Keratinocyte (primary cell): ENCODE results near the gene AQP5.
A peak's percentile ranks its signal among the peaks of the same experiment; 100 is the strongest.

Source experiments
- CTCF ChIP-seq, 3 experiments: IDR thresholded peaks in 1 of 3; conservative IDR thresholded peaks in 1 of 3; optimal IDR thresholded peaks in 1 of 3; 2 replicates in 2 of 3; 3 replicates in 1 of 3; pipeline versions ENCODE3 to v1.5.1; 2011; ENCODE audit warnings: low read length in 3 of 3, mild to moderate bottlenecking in 3 of 3, moderate library complexity in 2 of 3, control low read depth in 1 of 3, inconsistent platforms in 1 of 3; ENCODE audit not compliant: insufficient read depth in 2 of 3; ENCODE audit errors: extremely low read depth in 1 of 3
- EZH2 ChIP-seq: IDR thresholded peaks from one replicate; pipeline ENCODE4 v1.6.1; 2012; ENCODE audit warnings: inconsistent platforms, mild to moderate bottlenecking, low read length, moderate library complexity

- TF ChIP-seq CTCF (optimal IDR thresholded peaks at IDR 0.05 in 1 of 3, IDR thresholded peaks at IDR 0.05 in 1 of 3, conservative IDR thresholded peaks at IDR 0.05 in 1 of 3; ENCODE audit: extremely low read depth in 1 of 3, insufficient read depth in 2 of 3, low read length in 3 of 3) (peak in 2 of 3 experiments; percentile 84 to 91), EZH2 (no peak)
Observed at GRCh38 chr12:49967042-49967776, 5.5 kb downstream of the AQP5 start.
